Activated CD4-positive, alpha-beta T cell treated with anti-CD3 and anti-CD28 coated beads, Interleukin-10, Interleukin-2, amounts not matched to agents 100 ng/mL and 50 ng/mL, durations not matched to agents 16 hours and 8 hours (primary cell): Measurements from ENCODE around the gene TTYH3.
"Not testable (repeated sequence)": the region's sequence is repeated elsewhere in the genome, so short reads cannot be mapped to it uniquely, and the experiment has no call there.

Source experiments
- DNase-seq: peaks from one replicate; pipeline ENCODE4 v3.0.0-alpha.2; 2020

The TTYH3 gene

GRCh38 chr7:2689951-2690705, 58.3 kb downstream of the TTYH3 start:
- no peak for DNase-seq

- no peak for DNase-seq
Measured at GRCh38 chr7:2691011-2691707, 59.4 kb downstream of the TTYH3 start.

GRCh38 chr7:2691932-2692439, 60.2 kb downstream of the TTYH3 start:
- not testable (repeated sequence) for DNase-seq

GRCh38 chr7:2692543-2692942, 60.8 kb downstream of the TTYH3 start:
- no peak for DNase-seq

- DNase-seq = not testable (repeated sequence)
Measured at GRCh38 chr7:2693420-2694121, 61.8 kb downstream of the TTYH3 start.

- not testable (repeated sequence) for DNase-seq
Measured at GRCh38 chr7:2694122-2694436, 62.3 kb downstream of the TTYH3 start.

GRCh38 chr7:2698581-2699288, 66.9 kb downstream of the TTYH3 start:
- peak; percentile 97 for DNase-seq

- DNase-seq = no peak
Measured at GRCh38 chr7:2699289-2699620, 67.5 kb downstream of the TTYH3 start.

GRCh38 chr7:2700141-2700850, 68.5 kb downstream of the TTYH3 start:
- DNase-seq = no peak

GRCh38 chr7:2701424-2701823, 69.6 kb downstream of the TTYH3 start:
- DNase-seq = no peak

- no peak for DNase-seq
Measured at GRCh38 chr7:2701832-2702593, 70.2 kb downstream of the TTYH3 start.

- no peak for DNase-seq
Measured at GRCh38 chr7:2702594-2702957, 70.8 kb downstream of the TTYH3 start.

- no peak for DNase-seq
Measured at GRCh38 chr7:2705371-2706096, 73.7 kb downstream of the TTYH3 start.

GRCh38 chr7:2706685-2707126, 74.9 kb downstream of the TTYH3 start:
- DNase-seq = no peak

- no peak for DNase-seq
Measured at GRCh38 chr7:2707481-2707880, 75.7 kb downstream of the TTYH3 start.

- DNase-seq = no peak
Measured at GRCh38 chr7:2708041-2708440, 76.3 kb downstream of the TTYH3 start.

GRCh38 chr7:2708547-2709310, 76.9 kb downstream of the TTYH3 start:
- no peak for DNase-seq

- peak; percentile 90 for DNase-seq
Measured at GRCh38 chr7:2709553-2710285, 77.9 kb downstream of the TTYH3 start.

- DNase-seq = peak; percentile 79
Measured at GRCh38 chr7:2710286-2710655, 78.5 kb downstream of the TTYH3 start.
